SJSA1 (cell line): ENCODE data around the gene TRIM9. TPM values are rescaled to one million over a fixed set of nuclear protein-coding genes. Genes with fewer than 3 reads are reported as not detected.
"Not testable (repeated sequence)": the region's sequence is repeated elsewhere in the genome, so short reads cannot be mapped to it uniquely, and the experiment has no call there.

Experiments
- DNase-seq, 2 experiments: peaks; one replicate each; pipeline ENCODE4 v3.0.0-alpha.2; 2015 to 2020; ENCODE audit warnings: low spot score in 2 of 2, low read depth in 1 of 2
- H3K27ac ChIP-seq: fragments of 250-450 bp; sonication (Bioruptor Pico); 2 replicates; pipeline ENCODE4 v1.5.1; 2020; ENCODE audit warnings: mild to moderate bottlenecking, moderate library complexity
- H3K27me3 ChIP-seq: fragments of 250-450 bp; sonication (Bioruptor Pico); replicated peaks from 2 replicates; pipeline ENCODE4 v1.5.1; 2020; ENCODE audit warnings: mild to moderate bottlenecking, moderate library complexity
- H3K36me3 ChIP-seq: fragments of 250-450 bp; sonication (Bioruptor Pico); 2 replicates; pipeline ENCODE4 v1.5.1; 2020; ENCODE audit warnings: mild to moderate bottlenecking
- H3K4me1 ChIP-seq: fragments of 250-450 bp; sonication (Bioruptor Pico); replicated peaks from 2 replicates; pipeline ENCODE4 v1.6.1; 2021; ENCODE audit warnings: mild to moderate bottlenecking
- H3K4me3 ChIP-seq: fragments of 250-450 bp; sonication (Bioruptor Pico); 2 replicates; pipeline ENCODE4 v1.5.1; 2020; ENCODE audit warnings: mild to moderate bottlenecking
- H3K9me3 ChIP-seq: fragments of 250-450 bp; sonication (Bioruptor Pico); replicated peaks from 2 replicates; pipeline ENCODE4 v1.5.1; 2020; ENCODE audit warnings: mild to moderate bottlenecking
- total RNA-seq: library from RNA; depleted of rRNA; stranded (reverse); fragments of >200 nt; shearing (Covaris generic); gene quantifications from 2 replicates; pipeline ENCODE4 v1.2.3, GENCODE V29; 2014

The TRIM9 gene
- total RNA-seq, 1 experiment from 2014 or later = not detected

DNA sequence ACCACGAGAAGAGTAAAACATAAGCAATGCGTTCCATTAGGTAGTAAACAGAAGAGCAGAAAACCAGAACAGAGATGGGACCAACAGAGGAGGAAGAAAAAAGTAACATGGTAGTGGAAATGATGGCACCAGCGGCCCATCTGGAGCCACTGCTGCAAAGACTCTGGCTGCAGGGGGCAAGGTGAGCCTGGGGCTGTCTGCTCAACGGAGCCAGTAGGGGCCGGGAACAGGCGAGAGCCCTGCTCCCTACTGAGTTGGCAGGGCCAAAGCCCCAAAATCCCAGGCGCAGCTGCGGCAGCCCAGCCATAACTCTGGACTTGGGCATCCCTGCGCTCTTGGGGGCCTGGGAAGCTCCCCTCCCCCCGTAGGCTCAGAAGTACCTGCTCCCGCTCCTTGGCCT, 122.2 kb downstream of the TRIM9 start:
- no peaks in the 10 kb centered on the region for H3K36me3 ChIP-seq
- no peaks in the 10 kb centered on the region for H3K4me1 ChIP-seq
- H3K27me3 ChIP-seq = peaks cover 5% of the 10 kb centered on the region; the same call in 1 of the 2 replicates
- no peak overlapping the region for H3K27ac ChIP-seq
- DNase-seq = no peak
- H3K4me3 ChIP-seq = no peak overlapping the region
- H3K9me3 ChIP-seq = no peaks in the 10 kb centered on the region

DNA sequence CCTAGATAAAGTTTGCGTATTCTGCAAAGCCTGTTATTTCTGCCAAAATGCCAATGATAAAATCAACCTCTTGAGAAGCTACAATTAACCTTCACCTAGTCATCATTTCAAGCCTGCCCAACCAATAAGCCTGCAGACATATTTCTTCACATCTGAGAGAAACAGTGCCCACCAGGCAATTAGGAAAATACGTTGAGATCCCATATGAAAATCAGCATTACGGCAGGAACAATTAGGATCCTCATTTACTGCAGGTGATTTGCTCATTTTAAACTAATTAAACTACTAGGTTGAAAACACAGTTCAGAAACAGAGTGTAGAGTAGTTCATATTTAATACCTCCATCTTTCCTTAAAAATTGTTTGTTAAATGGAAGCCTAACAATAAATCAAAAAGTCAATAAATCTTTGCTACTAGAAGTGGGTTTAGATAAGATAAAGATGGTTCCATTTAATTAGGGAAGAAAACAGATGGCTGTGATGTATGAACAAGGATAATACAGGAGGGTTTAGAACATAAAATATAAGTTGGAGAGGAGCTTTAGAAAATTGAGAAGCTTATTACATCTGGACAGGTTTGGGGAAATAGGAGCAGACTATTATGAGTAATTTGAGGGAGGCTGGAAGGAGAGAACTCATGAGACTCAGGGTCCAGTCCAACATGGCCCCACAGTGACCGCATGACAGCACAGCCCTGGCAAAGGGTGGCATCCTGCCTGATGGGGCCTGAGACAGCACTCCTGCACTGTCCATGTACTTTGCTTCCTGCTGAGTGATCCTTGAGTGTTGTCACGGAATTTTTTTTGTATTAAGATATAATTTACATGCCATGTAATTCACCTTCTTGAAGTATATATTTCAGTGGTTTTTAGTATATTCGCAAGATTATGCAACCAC, 123.8 kb downstream of the TRIM9 start:
- no peak for DNase-seq
- H3K27me3 ChIP-seq = no peaks in the 10 kb centered on the region

DNA sequence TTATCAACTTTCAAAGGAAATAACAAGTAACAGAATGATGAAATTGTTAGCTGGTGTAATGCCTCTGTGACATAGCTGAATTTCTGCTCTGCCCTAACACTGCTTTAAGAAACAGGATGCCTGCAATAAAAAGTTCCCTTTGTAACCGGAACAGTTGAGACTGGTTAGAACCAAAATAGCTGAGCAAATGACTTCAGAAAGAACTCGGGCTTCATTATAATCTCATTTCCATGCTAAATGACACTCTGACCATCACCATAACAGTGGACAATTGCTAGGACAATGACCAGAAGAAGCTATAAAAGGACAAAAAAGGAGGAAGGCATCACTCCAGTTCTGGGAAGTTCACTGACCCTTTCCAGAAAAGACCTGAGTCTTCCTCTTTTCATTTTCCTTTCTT, 127.1 kb downstream of the TRIM9 start:
- no peak overlapping the region for H3K27ac ChIP-seq
- no peak for DNase-seq

More for the DNA sequence above, 123.8 kb downstream of the TRIM9 start:
- Histone ChIP-seq H3K4me3 (no peak overlapping the region), H3K27ac (no peak overlapping the region), H3K4me1 (no peaks in the 10 kb centered on the region), H3K36me3 (no peaks in the 10 kb centered on the region), H3K9me3 (no peaks in the 10 kb centered on the region)

DNA sequence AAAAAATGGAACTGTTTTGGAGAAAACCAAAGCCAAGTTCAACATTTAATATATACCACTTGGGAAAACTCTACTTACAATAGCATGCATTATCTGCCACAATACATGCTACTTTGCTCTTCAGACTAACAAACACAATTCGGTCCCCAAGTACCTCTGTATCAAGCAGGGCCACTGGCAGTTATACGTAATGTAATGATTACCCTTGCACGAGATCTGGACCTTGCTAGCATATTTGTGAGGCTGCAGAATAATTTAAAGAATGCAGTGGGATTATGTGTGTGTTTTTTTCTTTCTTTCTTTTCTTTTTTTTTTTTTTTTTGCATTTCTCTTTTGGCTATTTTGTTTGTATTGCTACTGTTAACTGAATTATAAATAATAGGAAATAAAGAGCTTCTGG, 127.8 kb downstream of the TRIM9 start:
- Histone ChIP-seq H3K4me1 (peaks cover 15% of the 10 kb centered on the region), H3K4me3 (no peak overlapping the region), H3K36me3 (no peaks in the 10 kb centered on the region), H3K27me3 (no peaks in the 10 kb centered on the region), H3K9me3 (no peaks in the 10 kb centered on the region), H3K27ac (no peak overlapping the region)
- peak in 1 of 2 experiments; percentile 18 for DNase-seq

More for the DNA sequence above, 127.1 kb downstream of the TRIM9 start:
- Histone ChIP-seq H3K4me1 (peaks cover 10% of the 10 kb centered on the region), H3K36me3 (no peaks in the 10 kb centered on the region), H3K9me3 (no peaks in the 10 kb centered on the region), H3K27me3 (no peaks in the 10 kb centered on the region), H3K4me3 (no peak overlapping the region)

DNA sequence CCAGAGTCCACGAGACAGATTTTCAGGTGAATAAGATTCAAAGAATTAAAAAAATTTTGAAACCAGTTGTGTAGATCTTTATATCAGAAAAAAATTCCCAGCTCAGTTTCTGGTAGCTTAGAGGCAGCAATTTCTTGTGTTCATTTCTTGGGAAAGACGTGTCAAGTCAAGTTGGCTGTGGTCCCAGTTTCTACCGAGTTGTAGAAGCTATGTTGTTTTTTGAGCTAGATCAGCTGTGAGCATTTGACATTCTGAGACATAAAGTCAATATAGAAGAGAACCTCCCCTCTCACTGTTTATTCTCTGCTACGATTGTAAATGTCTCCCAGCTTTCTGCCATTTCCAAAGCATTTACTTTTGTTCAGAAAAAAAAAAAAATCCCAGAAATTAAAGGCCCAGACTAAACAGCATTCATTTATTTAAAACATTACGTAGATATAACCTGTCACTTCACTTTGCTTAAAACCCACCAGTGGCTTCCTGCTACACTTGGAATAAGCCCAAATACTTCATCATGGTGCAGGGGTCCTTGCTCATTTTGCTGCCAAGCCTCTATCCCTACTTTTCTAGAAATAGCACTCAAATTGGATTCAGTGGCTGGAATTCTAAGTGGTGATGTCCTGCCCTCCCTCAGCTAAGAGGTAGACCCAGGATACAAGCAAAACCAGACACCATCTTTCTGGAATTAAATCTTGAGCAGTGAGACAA, 130.1 kb downstream of the TRIM9 start:
- H3K9me3 ChIP-seq = no peaks in the 10 kb centered on the region
- DNase-seq = peak in 1 of 2 experiments; percentile 47
- H3K27ac ChIP-seq = no peak overlapping the region
- H3K4me3 ChIP-seq = no peak overlapping the region
- peaks cover 25% of the 10 kb centered on the region for H3K4me1 ChIP-seq
- H3K36me3 ChIP-seq = no peaks in the 10 kb centered on the region
- no peaks in the 10 kb centered on the region for H3K27me3 ChIP-seq

DNA sequence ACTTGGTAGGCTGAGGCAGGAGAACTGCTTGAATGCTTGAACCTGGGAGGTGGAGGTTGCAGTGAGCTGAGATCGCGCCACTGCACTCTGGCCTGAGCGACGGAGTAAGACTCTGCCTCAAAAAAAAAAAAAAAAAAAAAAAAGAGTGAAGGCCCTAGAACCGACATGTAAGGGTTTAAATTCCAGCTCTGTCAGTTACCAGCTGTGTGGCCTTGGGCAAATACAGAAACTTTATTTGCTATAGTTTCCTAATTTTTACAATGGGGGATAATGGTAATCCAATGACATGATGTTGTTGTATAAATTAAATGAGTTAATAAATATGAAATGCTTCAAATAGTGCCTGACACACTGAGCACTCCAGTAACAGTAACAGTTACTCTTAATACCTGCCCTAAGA, 131.0 kb downstream of the TRIM9 start:
- Histone ChIP-seq H3K4me3 (no peak overlapping the region), H3K9me3 (no peaks in the 10 kb centered on the region), H3K27me3 (no peaks in the 10 kb centered on the region)

DNA sequence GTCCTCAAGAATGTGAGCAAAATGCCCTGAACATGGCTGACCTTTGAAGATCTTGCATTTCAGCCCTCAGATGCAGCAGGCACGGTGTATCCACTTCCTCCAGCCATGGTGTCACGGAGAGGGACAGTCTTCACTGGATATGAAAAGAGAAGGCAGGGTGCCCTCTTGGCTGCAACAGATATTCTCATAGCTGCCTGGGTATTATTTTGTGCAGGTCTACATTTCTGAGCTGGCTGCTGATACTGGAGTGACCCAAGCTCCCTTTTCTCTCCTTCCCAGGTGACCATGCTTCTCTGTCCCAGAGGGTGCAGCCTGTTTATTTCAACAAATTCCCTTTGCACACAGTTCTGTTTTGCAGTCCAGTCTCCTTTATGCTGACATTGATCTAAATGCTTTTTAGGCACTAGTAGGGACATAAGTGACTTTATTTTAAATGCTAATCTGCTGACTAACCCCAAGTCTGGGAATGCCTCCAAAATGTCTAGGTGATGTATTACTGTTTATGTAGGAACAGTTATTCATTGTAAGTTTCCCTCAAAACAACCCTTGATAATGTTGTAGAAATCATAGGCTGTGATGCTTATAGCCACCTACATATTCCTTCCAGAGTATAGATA, 133.2 kb downstream of the TRIM9 start:
- H3K27ac ChIP-seq = no peak overlapping the region
- peaks cover 25% of the 10 kb centered on the region for H3K4me1 ChIP-seq
- no peak overlapping the region for H3K4me3 ChIP-seq

More for the DNA sequence above, 131.0 kb downstream of the TRIM9 start:
- DNase-seq = no peak
- Histone ChIP-seq H3K36me3 (no peaks in the 10 kb centered on the region), H3K4me1 (peaks cover 25% of the 10 kb centered on the region), H3K27ac (no peak overlapping the region)

DNA sequence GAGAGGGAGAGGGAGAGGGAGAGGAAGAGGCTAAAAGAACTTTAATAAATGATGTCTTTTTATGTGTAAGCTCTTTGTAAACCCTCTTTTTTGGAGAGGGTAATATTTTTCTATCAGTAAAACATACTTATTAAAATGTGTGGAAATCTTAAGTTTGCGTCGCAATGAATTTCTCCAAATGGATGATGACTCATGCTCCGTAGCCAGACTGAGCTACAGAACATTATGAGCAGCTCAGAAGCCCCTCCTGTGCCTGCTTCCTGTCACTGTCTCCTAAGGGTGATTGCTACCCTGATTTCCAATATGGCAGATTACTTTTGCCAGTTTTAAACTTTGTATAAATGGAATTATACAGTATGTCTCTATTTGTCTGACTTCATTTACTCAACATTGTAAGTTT, 137.6 kb downstream of the TRIM9 start:
- Histone ChIP-seq H3K36me3 (no peaks in the 10 kb centered on the region), H3K9me3 (no peaks in the 10 kb centered on the region), H3K4me1 (peaks cover 25% of the 10 kb centered on the region), H3K27me3 (no peaks in the 10 kb centered on the region), H3K27ac (no peak overlapping the region), H3K4me3 (no peak overlapping the region)
- no peak for DNase-seq

More for the DNA sequence above, 133.2 kb downstream of the TRIM9 start:
- Histone ChIP-seq H3K36me3 (no peaks in the 10 kb centered on the region), H3K9me3 (no peaks in the 10 kb centered on the region), H3K27me3 (no peaks in the 10 kb centered on the region)
- DNase-seq = peak in 1 of 2 experiments; percentile 65

DNA sequence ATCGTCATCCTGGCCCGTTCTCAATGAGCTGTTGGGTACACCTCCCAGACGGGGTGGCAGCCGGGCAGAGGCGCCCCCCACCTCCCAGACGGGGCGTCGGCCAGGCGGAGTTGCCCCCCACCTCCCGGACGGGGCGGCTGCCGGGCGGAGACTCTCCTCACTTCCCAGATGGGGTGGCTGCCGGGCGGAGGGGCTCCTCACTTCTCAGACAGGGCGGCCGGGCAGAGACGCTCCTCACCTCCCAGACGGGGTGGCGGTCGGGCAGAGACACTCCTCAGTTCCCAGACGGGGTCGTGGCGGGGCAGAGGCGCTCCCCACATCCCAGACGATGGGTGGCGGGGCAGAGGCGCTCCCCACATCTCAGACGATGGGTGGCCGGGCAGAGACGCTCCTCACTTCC, 138.5 kb downstream of the TRIM9 start:
- peaks cover 16% of the 10 kb centered on the region for H3K4me1 ChIP-seq
- not testable (repeated sequence) for H3K9me3 ChIP-seq, H3K4me3 ChIP-seq, H3K36me3 ChIP-seq, H3K27me3 ChIP-seq, DNase-seq, H3K27ac ChIP-seq

DNA sequence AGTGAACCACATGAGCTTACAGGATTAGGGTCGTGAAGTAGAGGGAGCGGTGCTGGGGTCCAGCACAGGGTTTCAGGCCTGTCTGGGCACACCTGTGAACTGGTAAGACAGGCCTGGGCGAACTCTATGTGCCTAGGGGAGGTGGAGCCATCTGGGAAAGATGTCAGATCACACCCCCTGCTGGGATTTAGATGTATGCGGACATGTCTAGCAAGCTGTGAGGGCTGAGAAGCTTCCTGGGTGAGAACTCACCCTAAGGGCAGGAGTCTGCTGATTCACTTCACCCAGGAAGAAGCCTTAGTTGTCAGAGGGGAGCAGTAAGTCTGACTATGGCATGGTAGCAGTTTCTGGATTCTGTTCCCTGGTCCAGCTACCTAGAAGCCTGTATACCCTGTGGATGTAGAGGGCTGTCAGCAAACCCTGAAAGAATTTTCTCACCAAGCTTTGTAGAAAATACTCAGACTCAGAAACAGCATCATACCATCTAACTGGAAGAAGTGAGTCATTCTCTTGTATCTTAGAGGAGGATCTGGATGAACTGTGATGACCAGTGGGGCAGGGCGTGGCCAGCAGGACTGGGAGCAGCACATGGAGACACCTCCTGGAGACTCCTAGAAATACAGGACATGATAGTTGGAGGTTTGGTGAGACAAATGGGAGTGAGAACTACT, 139.4 kb downstream of the TRIM9 start:
- H3K9me3 ChIP-seq = no peaks in the 10 kb centered on the region
- H3K36me3 ChIP-seq = no peaks in the 10 kb centered on the region
- H3K27me3 ChIP-seq = no peaks in the 10 kb centered on the region
- H3K4me3 ChIP-seq = no peak overlapping the region
- peak overlapping the region; percentile 79 for H3K27ac ChIP-seq
- H3K4me1 ChIP-seq = peaks cover 13% of the 10 kb centered on the region
- DNase-seq = peak; percentile 87 to 94

DNA sequence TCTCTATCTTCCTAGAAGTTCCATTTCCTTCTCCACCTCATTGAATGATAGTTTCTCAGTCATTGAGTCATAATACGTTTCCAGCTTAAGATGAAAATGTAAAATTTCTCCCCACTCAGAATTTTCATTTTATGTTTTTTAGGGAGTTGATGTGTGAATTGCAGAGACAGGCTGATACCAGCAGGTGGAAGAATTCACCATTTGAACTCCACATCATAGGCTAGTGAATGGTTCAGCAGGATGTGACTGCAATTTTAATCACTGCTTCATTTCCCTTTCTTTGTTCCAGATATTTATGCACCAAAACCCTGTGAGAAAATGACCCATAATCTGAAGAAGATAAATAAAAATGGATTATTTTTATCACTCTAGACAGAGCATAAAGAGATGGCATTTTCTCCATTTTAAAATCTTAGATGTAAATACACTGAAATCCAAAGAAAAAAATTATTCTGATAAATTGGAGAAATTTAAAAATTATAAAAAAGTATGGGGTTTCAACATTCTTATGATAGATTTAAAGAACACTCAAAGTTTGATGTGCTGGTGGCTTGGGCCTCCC, 140.0 kb downstream of the TRIM9 start:
- Histone ChIP-seq H3K9me3 (no peaks in the 10 kb centered on the region), H3K4me3 (no peak overlapping the region), H3K27ac (peak overlapping the region; percentile 79), H3K36me3 (no peaks in the 10 kb centered on the region), H3K4me1 (peaks cover 13% of the 10 kb centered on the region), H3K27me3 (no peaks in the 10 kb centered on the region)
- DNase-seq = peak in 1 of 2 experiments; percentile 22

DNA sequence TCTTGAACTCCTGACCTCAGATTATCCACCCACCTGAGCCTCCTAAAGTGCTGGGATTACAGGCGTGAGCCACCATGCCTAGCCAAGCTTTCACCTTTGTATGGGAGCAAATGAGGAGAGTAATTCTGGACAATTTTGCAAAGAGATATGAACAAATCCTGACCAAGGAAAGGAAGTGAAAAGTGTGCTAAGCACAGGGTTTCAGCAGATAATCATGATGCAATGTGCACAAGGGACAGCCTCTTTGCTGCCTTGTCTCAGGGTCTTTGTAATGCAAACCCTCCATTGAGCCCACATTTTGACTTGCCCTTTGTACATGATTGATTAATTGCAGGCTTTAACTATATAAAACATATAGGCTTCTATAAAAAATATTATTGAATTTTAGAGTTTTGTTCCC, 141.4 kb downstream of the TRIM9 start:
- Histone ChIP-seq H3K9me3 (no peaks in the 10 kb centered on the region), H3K27me3 (no peaks in the 10 kb centered on the region), H3K4me3 (no peak overlapping the region), H3K27ac (no peak overlapping the region), H3K36me3 (no peaks in the 10 kb centered on the region), H3K4me1 (peaks cover 13% of the 10 kb centered on the region)
- no peak for DNase-seq

DNA sequence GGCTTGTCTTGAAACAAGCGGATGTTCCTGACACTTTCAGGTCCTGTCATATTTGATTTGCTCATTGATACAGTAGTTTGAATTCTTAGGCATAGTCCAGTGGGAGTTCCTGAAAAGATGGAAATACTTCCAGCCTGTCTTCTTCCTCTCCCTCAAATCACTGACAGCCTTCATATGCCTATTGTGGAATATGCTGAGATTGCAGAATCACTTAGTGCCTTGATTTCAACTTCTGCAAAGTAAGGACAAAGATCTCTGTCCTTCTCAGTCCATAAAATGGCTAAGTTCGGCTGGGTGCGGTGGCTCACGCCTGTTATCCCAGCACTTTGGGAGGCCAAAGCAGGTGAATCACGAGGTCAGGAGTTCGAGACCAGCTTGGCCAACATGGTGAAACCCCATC, 143.9 kb downstream of the TRIM9 start:
- Histone ChIP-seq H3K27ac (no peak overlapping the region), H3K36me3 (no peaks in the 10 kb centered on the region), H3K9me3 (no peaks in the 10 kb centered on the region), H3K4me3 (no peak overlapping the region), H3K4me1 (peaks cover 13% of the 10 kb centered on the region), H3K27me3 (no peaks in the 10 kb centered on the region)
- no peak for DNase-seq
